CD4-positive, alpha-beta T cell (primary cell): ENCODE data around the gene GABRB2. TPM values are rescaled to one million over a fixed set of nuclear protein-coding genes. Genes with fewer than 3 reads are reported as not detected.

ENCODE experiments used
- ATAC-seq: fragments of 200-7000 bp; cut with Tn5 transposase; one replicate; pipeline ENCODE4 v1.10.0; 2022; ENCODE audit warnings: mild to moderate bottlenecking; ENCODE audit not compliant: poor library complexity
- CTCF ChIA-PET: fragments of 350-600 bp; sonication (Branson Sonifier 250); formaldehyde crosslinking; loops from one replicate; lab custom pipeline; 2021; ENCODE audit warnings: antibody characterized with exemption, inconsistent platforms; lab: Charles Lee
- POLR2A ChIA-PET: fragments of 350-600 bp; sonication (Branson Sonifier 250); formaldehyde crosslinking; loops from one replicate; lab custom pipeline; 2021; ENCODE audit warnings: antibody characterized with exemption, inconsistent platforms; lab: Charles Lee
- DNase-seq, 14 experiments: peaks; one replicate each; pipeline ENCODE4 v3.0.0-alpha.2; 2013 to 2020; ENCODE audit warnings: mixed read lengths in 2 of 14
- H3K27ac ChIP-seq, 2 donors: one replicate each; pipeline versions ENCODE4 v1.5.1 to v1.7.0; 2013; ENCODE audit warnings: low read length in 2 of 2, low read depth in 1 of 2, mild to moderate bottlenecking in 1 of 2
- H3K27me3 ChIP-seq, 2 experiments: 1 replicate in 1 of 2; 2 replicates in 1 of 2; pipeline versions ENCODE4 v1.6.1 to v1.7.0; 2013; ENCODE audit warnings: low read length in 2 of 2, control low read depth in 1 of 2, mild to moderate bottlenecking in 1 of 2, moderate library complexity in 1 of 2; ENCODE audit not compliant: insufficient read depth in 2 of 2, control insufficient read depth in 1 of 2
- H3K36me3 ChIP-seq: one replicate; pipeline ENCODE4 v1.6.1; 2013; ENCODE audit warnings: low read length, control low read depth; ENCODE audit not compliant: insufficient read depth
- H3K4me1 ChIP-seq: one replicate; pipeline ENCODE4 v1.6.1; 2013; ENCODE audit warnings: low read length, control low read depth; ENCODE audit not compliant: insufficient read depth
- H3K4me3 ChIP-seq: one replicate; pipeline ENCODE4 v1.5.1; 2013; ENCODE audit warnings: mild to moderate bottlenecking, low read length, moderate library complexity
- H3K9me3 ChIP-seq, 2 experiments: 1 replicate in 1 of 2; 2 replicates in 1 of 2; pipeline versions ENCODE4 v1.6.1 to v1.7.0; 2013; ENCODE audit warnings: low read length in 2 of 2, mild to moderate bottlenecking in 2 of 2, control low read depth in 1 of 2, moderate library complexity in 1 of 2; ENCODE audit not compliant: control insufficient read depth in 1 of 2, insufficient read depth in 1 of 2
- H3K27ac Mint-ChIP-seq: one replicate; pipeline ENCODE4 v1.8.0; 2020; ENCODE audit warnings: mixed read lengths
- H3K27me3 Mint-ChIP-seq: one replicate; pipeline ENCODE4 v1.8.0; 2021; ENCODE audit warnings: mixed read lengths
- H3K36me3 Mint-ChIP-seq: one replicate; pipeline ENCODE4 v1.8.0; 2021; ENCODE audit warnings: low read depth, mixed read lengths
- H3K4me1 Mint-ChIP-seq: one replicate; pipeline ENCODE4 v1.8.0; 2021; ENCODE audit warnings: low read depth, mixed read lengths
- H3K4me3 Mint-ChIP-seq: one replicate; pipeline ENCODE4 v1.8.0; 2020; ENCODE audit warnings: mild to moderate bottlenecking, mixed read lengths
- H3K9me3 Mint-ChIP-seq: one replicate; pipeline ENCODE4 v1.8.0; 2020; ENCODE audit warnings: mixed read lengths
- intact Hi-C, 2 experiments: fragments of 100-400 bp; cut with DNase I in 1 of 2; cut with micrococcal nuclease in 1 of 2; formaldehyde crosslinking; loops; one replicate each; pipeline versions ENCODE4 v1.15.1 to v1.9.0; 2023 to 2025; cut with DNase I, micrococcal nuclease
- total RNA-seq, 174 experiments: library from RNA in 2 of 174; stranded (reverse) in 2 of 174; gene quantifications; one replicate each; pipeline ENCODE4 v1.2.3 and lab custom pipeline; 2021 to 2026
- TF ChIP-seq, protein P1 (sequence below): fragments of 200-600 bp; IDR thresholded peaks from one replicate; pipeline ENCODE4 v1.8.0; 2022; ENCODE audit warnings: antibody characterized with exemption, mild to moderate bottlenecking

The GABRB2 gene
- total RNA-seq, 2 experiments from 2014 or later, result not detected

- H3K9me3 ChIP-seq, result peaks cover 0 to 10% of the 10 kb centered on the region in 2 experiments
- ChIA-PET POLR2A (no interaction called here), CTCF (no interaction called here)
- DNase-seq, result no peak
- H3K36me3 Mint-ChIP-seq, result no peaks in the 10 kb centered on the region
- H3K9me3 Mint-ChIP-seq, result peaks cover 5% of the 10 kb centered on the region
- no peak overlapping the region for H3K27ac ChIP-seq
- no peak overlapping the region for H3K4me3 ChIP-seq
- intact Hi-C loops, result no loop called here
- TF ChIP-seq, protein P1, sequence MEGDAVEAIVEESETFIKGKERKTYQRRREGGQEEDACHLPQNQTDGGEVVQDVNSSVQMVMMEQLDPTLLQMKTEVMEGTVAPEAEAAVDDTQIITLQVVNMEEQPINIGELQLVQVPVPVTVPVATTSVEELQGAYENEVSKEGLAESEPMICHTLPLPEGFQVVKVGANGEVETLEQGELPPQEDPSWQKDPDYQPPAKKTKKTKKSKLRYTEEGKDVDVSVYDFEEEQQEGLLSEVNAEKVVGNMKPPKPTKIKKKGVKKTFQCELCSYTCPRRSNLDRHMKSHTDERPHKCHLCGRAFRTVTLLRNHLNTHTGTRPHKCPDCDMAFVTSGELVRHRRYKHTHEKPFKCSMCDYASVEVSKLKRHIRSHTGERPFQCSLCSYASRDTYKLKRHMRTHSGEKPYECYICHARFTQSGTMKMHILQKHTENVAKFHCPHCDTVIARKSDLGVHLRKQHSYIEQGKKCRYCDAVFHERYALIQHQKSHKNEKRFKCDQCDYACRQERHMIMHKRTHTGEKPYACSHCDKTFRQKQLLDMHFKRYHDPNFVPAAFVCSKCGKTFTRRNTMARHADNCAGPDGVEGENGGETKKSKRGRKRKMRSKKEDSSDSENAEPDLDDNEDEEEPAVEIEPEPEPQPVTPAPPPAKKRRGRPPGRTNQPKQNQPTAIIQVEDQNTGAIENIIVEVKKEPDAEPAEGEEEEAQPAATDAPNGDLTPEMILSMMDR, result no peak
- no peak overlapping the region for H3K27ac Mint-ChIP-seq
- no peaks in the 10 kb centered on the region for H3K36me3 ChIP-seq
- no peaks in the 10 kb centered on the region for H3K27me3 Mint-ChIP-seq
- ATAC-seq, result no peak
- no peaks in the 10 kb centered on the region for H3K4me1 Mint-ChIP-seq
- H3K27me3 ChIP-seq, result no peaks in the 10 kb centered on the region
- H3K4me3 Mint-ChIP-seq, result no peak overlapping the region
- no peaks in the 10 kb centered on the region for H3K4me1 ChIP-seq
These were observed 235.3 kb downstream of the GABRB2 start for GRCh38 chr5:161311146-161311708.

- Histone ChIP-seq H3K27me3 (no peaks in the 10 kb centered on the region), H3K36me3 (no peaks in the 10 kb centered on the region), H3K9me3 (peaks cover 0 to 10% of the 10 kb centered on the region in 2 experiments), H3K27ac (no peak overlapping the region), H3K4me3 (no peak overlapping the region), H3K4me1 (no peaks in the 10 kb centered on the region)
- intact Hi-C loops, result no loop called here
- H3K4me3 Mint-ChIP-seq, result no peak overlapping the region
- DNase-seq (no peak), ATAC-seq (no peak)
- H3K27me3 Mint-ChIP-seq, result no peaks in the 10 kb centered on the region
- no peaks in the 10 kb centered on the region for H3K36me3 Mint-ChIP-seq
- POLR2A ChIA-PET, result no interaction called here
- no peaks in the 10 kb centered on the region for H3K4me1 Mint-ChIP-seq
- TF ChIP-seq, protein P1, result no peak
- no peak overlapping the region for H3K27ac Mint-ChIP-seq
- CTCF ChIA-PET, result no interaction called here
- peaks cover 5% of the 10 kb centered on the region for H3K9me3 Mint-ChIP-seq
These were observed 240.1 kb downstream of the GABRB2 start for GRCh38 chr5:161306351-161306995.

GRCh38 chr5:161305601-161306000 lies 240.9 kb downstream of the GABRB2 start:
- H3K4me1 Mint-ChIP-seq, result no peaks in the 10 kb centered on the region
- POLR2A ChIA-PET, result no interaction called here
- Histone ChIP-seq H3K9me3 (peaks cover 0 to 7% of the 10 kb centered on the region in 2 experiments), H3K4me3 (no peak overlapping the region), H3K4me1 (no peaks in the 10 kb centered on the region), H3K27ac (no peak overlapping the region), H3K27me3 (no peaks in the 10 kb centered on the region), H3K36me3 (no peaks in the 10 kb centered on the region)
- CTCF ChIA-PET, result no interaction called here
- ATAC-seq, result no peak
- H3K9me3 Mint-ChIP-seq, result peaks cover 5% of the 10 kb centered on the region
- no peaks in the 10 kb centered on the region for H3K27me3 Mint-ChIP-seq
- H3K4me3 Mint-ChIP-seq, result no peak overlapping the region
- TF ChIP-seq, protein P1, result no peak
- intact Hi-C loops, result no loop called here
- H3K36me3 Mint-ChIP-seq, result no peaks in the 10 kb centered on the region
- DNase-seq, result no peak
- no peak overlapping the region for H3K27ac Mint-ChIP-seq
